Lower leg skin (tissue), 3 donors: ENCODE data around the gene RAPGEF2.

Experiments
- CTCF ChIP-seq, 3 donors: fragments of 450-650 bp; IDR thresholded peaks; one replicate each; pipeline ENCODE4 v1.5.1; 2016; ENCODE audit warnings: antibody characterized with exemption in 3 of 3, mild to moderate bottlenecking in 3 of 3, moderate library complexity in 2 of 3
- POLR2A ChIP-seq, 2 donors: fragments of 450-650 bp; IDR thresholded peaks; one replicate each; pipeline ENCODE4 v1.6.1; 2016 to 2017; ENCODE audit warnings: antibody characterized with exemption in 2 of 2, mild to moderate bottlenecking in 1 of 2, moderate library complexity in 1 of 2

GRCh38 chr4:159240687-159241086 is 137.8 kb downstream of the RAPGEF2 start:
- no peak for TF ChIP-seq CTCF (IDR thresholded peaks at IDR 0.05)
- TF ChIP-seq POLR2A (IDR thresholded peaks at IDR 0.05) = no peak
